SU-DHL-6 (cell line): ENCODE measurements around the gene ADK.
"Not testable (repeated sequence)": the region's sequence is repeated elsewhere in the genome, so short reads cannot be mapped to it uniquely, and the experiment has no call there.

Experiments used
- H2AFZ ChIP-seq: fragments of 200-600 bp; sonication (generic); 2 replicates; pipeline ENCODE4 v1.6.1; 2014; ENCODE audit warnings: low read depth, mild to moderate bottlenecking, moderate library complexity, mixed read lengths, antibody characterized with exemption, low read length; ENCODE audit not compliant: severe bottlenecking
- H3F3A ChIP-seq: fragments of 200-600 bp; shearing (Covaris generic); 2 replicates; pipeline ENCODE4 v1.6.0; 2016; ENCODE audit warnings: antibody characterized with exemption, mild to moderate bottlenecking; ENCODE audit not compliant: insufficient read depth
- H3K27ac ChIP-seq: fragments of 200-600 bp; sonication (generic); 2 replicates; pipeline ENCODE4 v1.5.1; 2016; ENCODE audit warnings: low read depth, mild to moderate bottlenecking, low read length, moderate library complexity, mixed read lengths
- H3K27me3 ChIP-seq: fragments of 200-600 bp; sonication (generic), shearing (Covaris generic); 2 replicates; pipeline ENCODE4 v1.6.0; 2014; ENCODE audit warnings: mild to moderate bottlenecking, low read length
- H3K36me3 ChIP-seq: fragments of 200-600 bp; sonication (generic); 2 replicates; pipeline ENCODE4 v1.6.1; 2014; ENCODE audit warnings: mild to moderate bottlenecking, low read length, mixed read lengths
- H3K4me2 ChIP-seq: fragments of 300-600, 200-600 bp; shearing (Covaris generic), sonication (generic); 2 replicates; pipeline ENCODE4 v1.6.0; 2014; ENCODE audit warnings: low read length, low read depth, mild to moderate bottlenecking; ENCODE audit not compliant: poor library complexity, severe bottlenecking
- H3K4me3 ChIP-seq: fragments of 200-600 bp; sonication (generic); 2 replicates; pipeline ENCODE4 v1.5.1; 2014; ENCODE audit warnings: antibody characterized with exemption, low read length, mild to moderate bottlenecking, mixed read lengths; ENCODE audit not compliant: insufficient read depth, poor library complexity, severe bottlenecking
- H3K79me2 ChIP-seq: fragments of 200-600 bp; sonication (generic); 2 replicates; pipeline ENCODE4 v1.6.1; 2014; ENCODE audit warnings: mild to moderate bottlenecking, low read length, moderate library complexity; ENCODE audit not compliant: insufficient read depth
- H3K9ac ChIP-seq: fragments of 200-600 bp; sonication (generic); 2 replicates; pipeline ENCODE4 v1.7.0; 2014; ENCODE audit warnings: mild to moderate bottlenecking, low read length
- H3K9me2 ChIP-seq: fragments of 200-600 bp; sonication (generic); replicated peaks from 2 replicates; pipeline ENCODE4 v1.6.1; 2014; ENCODE audit warnings: low read length; ENCODE audit not compliant: insufficient read depth
- H3K9me3 ChIP-seq: fragments of 200-600 bp; sonication (generic); 2 replicates; pipeline ENCODE4 v1.6.1; 2014; ENCODE audit warnings: low read length, mixed read lengths; ENCODE audit not compliant: insufficient read depth
- H4K20me1 ChIP-seq: fragments of 200-600 bp; sonication (generic); 2 replicates; pipeline ENCODE4 v1.6.1; 2014; ENCODE audit warnings: low read depth, mild to moderate bottlenecking, antibody characterized with exemption, low read length, moderate library complexity, mixed read lengths
- CTCF ChIP-seq: fragments of 200-600 bp; sonication (generic); IDR thresholded peaks from one replicate; pipeline ENCODE4 v1.5.1; 2017; ENCODE audit warnings: antibody characterized with exemption, mild to moderate bottlenecking, low read length, moderate library complexity; ENCODE audit not compliant: insufficient read depth, poor library complexity, severe bottlenecking
- EZH2phosphoT487 ChIP-seq: fragments of 200-600 bp; sonication (generic), shearing (Covaris generic); conservative IDR thresholded peaks from 2 replicates; pipeline ENCODE4 v1.6.1; 2018; ENCODE audit warnings: mild to moderate bottlenecking, antibody characterized with exemption, low read length, moderate library complexity, mixed read lengths

The ADK gene

GRCh38 chr10:74474022-74474713, 323.1 kb downstream of the ADK start:
- TF ChIP-seq EZH2phosphoT487 = no peak
- no peak for TF ChIP-seq CTCF

GRCh38 chr10:74476162-74476706, 325.2 kb downstream of the ADK start:
- H4K20me1 ChIP-seq, H3F3A ChIP-seq, H3K27me3 ChIP-seq, H3K4me3 ChIP-seq, H3K79me2 ChIP-seq, H3K9me3 ChIP-seq, H3K36me3 ChIP-seq, H2AFZ ChIP-seq, H3K9me2 ChIP-seq, H3K9ac ChIP-seq, H3K27ac ChIP-seq, H3K4me2 ChIP-seq: not testable (repeated sequence)

More at GRCh38 chr10:74474022-74474713, 323.1 kb downstream of the ADK start:
- Histone ChIP-seq H3K4me3 (no peak overlapping the region), H2AFZ (no peak overlapping the region), H3K27me3 (no peaks in the 10 kb centered on the region), H3K4me2 (no peak overlapping the region), H3F3A (no peaks in the 10 kb centered on the region), H3K79me2 (no peaks in the 10 kb centered on the region), H3K9ac (no peak overlapping the region), H3K36me3 (no peaks in the 10 kb centered on the region), H3K9me2 (no peaks in the 10 kb centered on the region), H3K9me3 (no peaks in the 10 kb centered on the region), H3K27ac (no peak overlapping the region), H4K20me1 (no peaks in the 10 kb centered on the region)

GRCh38 chr10:74480778-74481177, 329.8 kb downstream of the ADK start:
- Histone ChIP-seq H4K20me1 (no peaks in the 10 kb centered on the region), H3K9me2 (no peaks in the 10 kb centered on the region), H3K4me2 (no peak overlapping the region), H3K36me3 (no peaks in the 10 kb centered on the region), H2AFZ (no peak overlapping the region), H3K27ac (no peak overlapping the region), H3K4me3 (no peak overlapping the region), H3K9ac (no peak overlapping the region), H3K9me3 (no peaks in the 10 kb centered on the region), H3K79me2 (no peaks in the 10 kb centered on the region), H3F3A (no peaks in the 10 kb centered on the region), H3K27me3 (no peaks in the 10 kb centered on the region)
- TF ChIP-seq CTCF (no peak), EZH2phosphoT487 (no peak)

GRCh38 chr10:74483356-74483755, 332.3 kb downstream of the ADK start:
- Histone ChIP-seq H3K27ac (no peak overlapping the region), H2AFZ (no peak overlapping the region), H4K20me1 (no peaks in the 10 kb centered on the region), H3K4me3 (no peak overlapping the region), H3K27me3 (no peaks in the 10 kb centered on the region), H3F3A (no peaks in the 10 kb centered on the region), H3K4me2 (no peak overlapping the region), H3K9ac (no peak overlapping the region), H3K9me3 (no peaks in the 10 kb centered on the region), H3K9me2 (no peaks in the 10 kb centered on the region), H3K36me3 (no peaks in the 10 kb centered on the region), H3K79me2 (no peaks in the 10 kb centered on the region)
- TF ChIP-seq CTCF (no peak), EZH2phosphoT487 (no peak)
